Glomerular endothelial cell (primary cell): Measurements from ENCODE around the gene FAM13B. TPM values are rescaled to one million over a fixed set of nuclear protein-coding genes. Genes with fewer than 3 reads are reported as not detected.
"Not testable (repeated sequence)": the region's sequence is repeated elsewhere in the genome, so short reads cannot be mapped to it uniquely, and the experiment has no call there.

Experiments used
- DNase-seq: peaks from one replicate; pipeline ENCODE4 v3.0.0-alpha.2; 2011; ENCODE audit warnings: low read depth, low spot score; ENCODE audit errors: extremely low read depth
- total RNA-seq: library from RNA; depleted of rRNA; stranded (reverse); fragments of >200 nt; gene quantifications from 2 replicates; pipeline ENCODE4 v1.2.3, GENCODE V29; 2015

FAM13B gene
- total RNA-seq, 1 donor from 2014 or later, result 16.2 TPM

GRCh38 chr5:137989419-137989818, 43.5 kb downstream of the FAM13B start:
- no peak for DNase-seq

- no peak for DNase-seq
These were observed 57.7 kb downstream of the FAM13B start for GRCh38 chr5:137975208-137975607.

- not testable (repeated sequence) for DNase-seq
These were observed 62.5 kb downstream of the FAM13B start for GRCh38 chr5:137970384-137970783.

GRCh38 chr5:137960819-137961218, 72.1 kb downstream of the FAM13B start:
- DNase-seq, result no peak

GRCh38 chr5:137960141-137960540, 72.7 kb downstream of the FAM13B start:
- no peak for DNase-seq

- no peak for DNase-seq
These were observed 73.4 kb downstream of the FAM13B start for GRCh38 chr5:137959488-137959887.

GRCh38 chr5:137957948-137958347, 74.9 kb downstream of the FAM13B start:
- DNase-seq, result no peak

- peak; percentile 57 for DNase-seq
These were observed 78.6 kb downstream of the FAM13B start for GRCh38 chr5:137954131-137954879.

GRCh38 chr5:137945825-137946224, 87.1 kb downstream of the FAM13B start:
- no peak for DNase-seq

- DNase-seq, result not testable (repeated sequence)
These were observed 88.6 kb downstream of the FAM13B start for GRCh38 chr5:137944280-137944679.

GRCh38 chr5:137939331-137939730, 93.5 kb downstream of the FAM13B start:
- no peak for DNase-seq

- DNase-seq, result no peak
These were observed 94.1 kb downstream of the FAM13B start for GRCh38 chr5:137938751-137939143.

- no peak for DNase-seq
These were observed 94.7 kb downstream of the FAM13B start for GRCh38 chr5:137937994-137938750.

- DNase-seq, result no peak
These were observed 97.2 kb downstream of the FAM13B start for GRCh38 chr5:137935694-137936093.

GRCh38 chr5:137935190-137935589, 97.7 kb downstream of the FAM13B start:
- DNase-seq, result no peak

GRCh38 chr5:137933491-137933911, 99.4 kb downstream of the FAM13B start:
- DNase-seq, result no peak

GRCh38 chr5:137932800-137933199, 100.1 kb downstream of the FAM13B start:
- no peak for DNase-seq

GRCh38 chr5:137923856-137924255, 109.0 kb downstream of the FAM13B start:
- DNase-seq, result no peak

GRCh38 chr5:137921931-137922330, 110.9 kb downstream of the FAM13B start:
- DNase-seq, result no peak

- DNase-seq, result no peak
These were observed 116.0 kb downstream of the FAM13B start for GRCh38 chr5:137916923-137917322.

- DNase-seq, result no peak
These were observed 118.1 kb downstream of the FAM13B start for GRCh38 chr5:137914758-137915157.
